HAP-1 (cell line): ENCODE results near the gene ZNF331.

ENCODE experiments used
- DNase-seq, 2 experiments: peaks; one replicate each; pipeline ENCODE4 v3.0.0-alpha.2; 2016 to 2020; ENCODE audit warnings: low spot score in 2 of 2
- H3K27me3 ChIP-seq: fragments of 250-450 bp; sonication (Bioruptor Pico); 2 replicates; pipeline ENCODE4 v1.5.1; 2020; ENCODE audit warnings: low read depth, mild to moderate bottlenecking, moderate library complexity
- H3K36me3 ChIP-seq: fragments of 250-450 bp; sonication (Bioruptor Pico); replicated peaks from 2 replicates; pipeline ENCODE4 v1.5.1; 2020; ENCODE audit warnings: mild to moderate bottlenecking
- H3K4me1 ChIP-seq: fragments of 250-450 bp; sonication (Bioruptor Pico); 2 replicates; pipeline ENCODE4 v1.5.1; 2020; ENCODE audit warnings: mild to moderate bottlenecking
- H3K4me3 ChIP-seq: fragments of 250-450 bp; sonication (Bioruptor Pico); 2 replicates; pipeline ENCODE4 v1.5.1; 2020; ENCODE audit warnings: mild to moderate bottlenecking, moderate library complexity
- H3K9me3 ChIP-seq: fragments of 250-450 bp; sonication (Bioruptor Pico); 2 replicates; pipeline ENCODE4 v1.5.1; 2020; ENCODE audit warnings: mild to moderate bottlenecking, moderate library complexity
- in situ Hi-C: fragments of 300-500 bp; cut with MboI; formaldehyde crosslinking; loops from 3 replicates; pipeline ENCODE4 v1.14.3; 2020; ENCODE audit warnings: low sequenced_read_pairs, inconsistent platforms, mixed read lengths

The ZNF331 gene

GRCh38 chr19:53600217-53600616 is 62.3 kb downstream of the ZNF331 start:
- Histone ChIP-seq H3K4me1 (no peaks in the 10 kb centered on the region), H3K9me3 (no peaks in the 10 kb centered on the region; the same call in 1 of the 2 replicates), H3K4me3 (no peak overlapping the region), H3K36me3 (no peaks in the 10 kb centered on the region), H3K27me3 (no peaks in the 10 kb centered on the region)
- in situ Hi-C loops, result no loop called here
- DNase-seq, result no peak

- H3K27me3 ChIP-seq, result no peaks in the 10 kb centered on the region
- no peaks in the 10 kb centered on the region for H3K4me1 ChIP-seq
- in situ Hi-C loops, result no loop called here
- DNase-seq, result no peak
- no peak overlapping the region for H3K4me3 ChIP-seq
- H3K9me3 ChIP-seq, result no peaks in the 10 kb centered on the region; the same call in 1 of the 2 replicates
- H3K36me3 ChIP-seq, result no peaks in the 10 kb centered on the region
Observed at GRCh38 chr19:53606031-53606430, 68.1 kb downstream of the ZNF331 start.

DNA sequence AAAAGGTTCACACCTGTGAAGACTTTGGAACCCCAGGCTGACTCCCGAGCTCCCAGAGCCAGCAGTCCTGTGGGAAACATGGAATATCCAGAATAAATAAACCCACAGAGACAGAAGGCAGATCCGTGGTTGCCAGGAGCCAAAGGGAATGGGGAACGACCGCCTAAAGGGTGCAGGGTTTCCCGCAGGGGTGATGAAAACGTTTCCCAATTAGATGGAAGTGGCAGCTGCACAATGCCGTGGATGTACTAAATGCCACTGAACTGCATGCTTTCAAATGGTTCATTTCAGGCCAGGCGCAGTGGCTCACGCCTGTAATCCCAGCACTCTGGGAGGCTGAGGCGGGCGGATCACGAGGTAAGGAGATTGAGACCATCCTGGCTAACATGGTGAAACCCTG is 70.4 kb downstream of the ZNF331 start:
- H3K36me3 ChIP-seq, result no peaks in the 10 kb centered on the region
- in situ Hi-C loops, result no loop called here
- no peaks in the 10 kb centered on the region for H3K4me1 ChIP-seq
- H3K9me3 ChIP-seq, result no peaks in the 10 kb centered on the region; the same call in 1 of the 2 replicates
- H3K4me3 ChIP-seq, result no peak overlapping the region
- no peak for DNase-seq
- H3K27me3 ChIP-seq, result no peaks in the 10 kb centered on the region

GRCh38 chr19:53612762-53613526 is 75.0 kb downstream of the ZNF331 start:
- H3K36me3 ChIP-seq, result no peaks in the 10 kb centered on the region
- in situ Hi-C loops, result no loop called here
- no peaks in the 10 kb centered on the region for H3K27me3 ChIP-seq
- H3K4me3 ChIP-seq, result no peak overlapping the region
- no peaks in the 10 kb centered on the region for H3K4me1 ChIP-seq
- no peak for DNase-seq
- H3K9me3 ChIP-seq, result no peaks in the 10 kb centered on the region; the same call in 1 of the 2 replicates

- in situ Hi-C loops, result no loop called here
- DNase-seq, result no peak
- Histone ChIP-seq H3K4me3 (no peak overlapping the region), H3K4me1 (no peaks in the 10 kb centered on the region), H3K27me3 (no peaks in the 10 kb centered on the region), H3K9me3 (no peaks in the 10 kb centered on the region; the same call in 1 of the 2 replicates), H3K36me3 (no peaks in the 10 kb centered on the region)
Observed at GRCh38 chr19:53621885-53622740, 84.2 kb downstream of the ZNF331 start.

- in situ Hi-C loops, result no loop called here
- Histone ChIP-seq H3K4me3 (no peak overlapping the region), H3K27me3 (no peaks in the 10 kb centered on the region), H3K9me3 (no peaks in the 10 kb centered on the region; the same call in 1 of the 2 replicates), H3K4me1 (no peaks in the 10 kb centered on the region), H3K36me3 (no peaks in the 10 kb centered on the region)
- no peak for DNase-seq
Observed at GRCh38 chr19:53624771-53625545, 87.0 kb downstream of the ZNF331 start.

DNA sequence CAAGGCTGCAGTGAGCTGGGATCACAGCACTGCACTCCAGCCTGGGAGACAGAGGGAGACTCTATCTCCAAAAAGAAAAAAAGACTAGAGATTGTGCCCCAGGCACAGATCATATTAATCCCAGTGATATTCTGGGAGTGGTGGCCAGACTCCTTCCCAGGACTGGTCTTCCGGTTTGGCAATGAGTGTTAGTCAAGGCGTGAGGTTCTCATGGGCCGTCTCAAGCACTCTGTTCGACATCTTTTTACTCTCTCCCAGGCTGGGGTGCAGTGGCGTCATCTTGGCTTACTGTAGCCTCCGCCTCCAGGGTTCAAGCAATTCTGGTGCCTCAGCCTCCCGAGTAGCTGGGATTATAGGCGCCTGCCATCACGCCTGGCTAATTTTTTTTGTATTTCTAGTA is 88.5 kb downstream of the ZNF331 start:
- H3K4me3 ChIP-seq, result no peak overlapping the region
- H3K27me3 ChIP-seq, result no peaks in the 10 kb centered on the region
- DNase-seq, result no peak
- no peaks in the 10 kb centered on the region for H3K4me1 ChIP-seq
- in situ Hi-C loops, result no loop called here
- no peaks in the 10 kb centered on the region for H3K36me3 ChIP-seq
- no peaks in the 10 kb centered on the region; the same call in 1 of the 2 replicates for H3K9me3 ChIP-seq

GRCh38 chr19:53626976-53627375 is 89.0 kb downstream of the ZNF331 start:
- in situ Hi-C loops, result no loop called here
- Histone ChIP-seq H3K27me3 (no peaks in the 10 kb centered on the region), H3K36me3 (no peaks in the 10 kb centered on the region), H3K4me1 (no peaks in the 10 kb centered on the region), H3K4me3 (no peak overlapping the region), H3K9me3 (no peaks in the 10 kb centered on the region; the same call in 1 of the 2 replicates)
- DNase-seq, result no peak
